Measurements from ENCODE around the gene GPR18.

GPR18 gene

DNA sequence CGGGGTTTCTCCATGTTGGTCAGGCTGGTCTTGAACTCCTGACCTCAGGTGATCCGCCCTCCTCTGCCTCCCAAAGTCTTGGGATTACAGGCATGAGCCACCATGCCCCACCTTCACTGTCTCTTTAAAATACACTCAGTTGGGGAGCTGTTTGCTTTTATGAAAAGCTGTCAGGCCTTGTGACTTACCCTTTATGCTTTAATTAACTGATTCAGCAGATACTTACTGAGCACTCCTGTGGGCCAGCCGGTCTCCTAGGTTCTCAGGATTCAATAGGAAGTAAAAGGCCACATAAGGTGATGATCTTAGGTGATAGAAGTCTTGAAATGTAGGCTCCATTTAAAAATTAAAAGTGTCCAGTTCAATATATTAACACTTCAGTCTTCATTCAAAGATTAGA, 50.0 kb downstream of the GPR18 start:
- no peak for DNase-seq (ENCODE audit: low read depth)

DNA sequence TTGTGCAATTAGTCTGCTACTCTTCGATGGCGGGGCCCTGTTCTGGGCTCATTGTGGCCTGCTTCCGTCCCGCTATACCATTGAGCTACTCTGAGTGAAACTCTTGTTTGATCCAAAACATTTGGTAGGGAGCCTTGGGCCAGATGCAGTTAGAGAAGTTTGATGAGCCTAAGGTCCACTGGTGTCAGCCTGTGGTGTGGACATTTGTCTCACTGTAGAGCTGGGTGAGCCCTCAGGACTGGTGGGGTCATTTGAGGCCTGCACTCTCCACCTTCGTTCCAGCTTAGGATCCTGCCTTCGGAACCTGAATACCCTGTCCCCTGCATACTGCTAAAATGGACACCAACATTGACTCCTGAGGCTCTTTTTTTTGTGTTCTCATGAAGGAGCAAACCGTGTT, 50.7 kb downstream of the GPR18 start:
- no peak for DNase-seq (ENCODE audit: low read depth)

- no peak for DNase-seq (ENCODE audit: low read depth)
Measured at GRCh38 chr13:99206873-99207272, 51.3 kb downstream of the GPR18 start.

GRCh38 chr13:99206226-99206625, 52.0 kb downstream of the GPR18 start:
- DNase-seq (ENCODE audit: low read depth), result no peak

DNA sequence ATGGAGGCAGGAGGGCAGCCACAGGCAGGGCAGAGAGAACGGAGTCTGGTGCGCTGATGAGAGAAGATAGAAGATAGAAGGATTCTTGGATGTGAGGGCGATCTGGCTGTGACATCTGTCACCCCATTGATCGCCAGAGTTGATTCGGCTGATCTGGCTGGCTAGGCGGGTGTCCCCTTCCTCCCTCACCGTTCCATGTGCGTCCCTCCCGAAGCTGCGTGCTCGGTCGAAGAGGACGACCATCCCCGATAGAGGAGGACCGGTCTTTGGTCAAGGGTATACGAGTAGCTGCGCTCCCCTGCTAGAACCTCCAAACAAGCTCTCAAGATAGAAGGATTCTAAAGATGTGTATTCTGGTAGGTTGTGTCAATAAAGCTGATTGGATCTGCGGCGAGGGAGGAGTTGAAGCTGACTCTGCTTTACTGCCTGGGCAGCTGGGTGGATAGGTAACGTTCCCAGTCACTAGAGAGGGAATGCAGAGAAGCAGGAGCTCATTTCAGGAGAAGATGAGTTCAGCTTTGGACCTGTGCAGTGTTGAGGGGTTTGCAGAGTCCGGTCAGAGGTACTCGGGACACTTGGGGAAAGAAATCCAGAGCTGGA, 52.5 kb downstream of the GPR18 start:
- no peak for DNase-seq (ENCODE audit: low read depth)
